D341Med (cell line): ENCODE measurements around the gene PIWIL4.

Source experiments
- DNase-seq: peaks from one replicate; pipeline ENCODE4 v3.0.0; 2012; ENCODE audit warnings: low spot score

The PIWIL4 gene

GRCh38 chr11:94662846-94663390 is 95.8 kb downstream of the PIWIL4 start:
- no peak for DNase-seq

- DNase-seq, result no peak
Measured at GRCh38 chr11:94664346-94664745, 97.2 kb downstream of the PIWIL4 start.

GRCh38 chr11:94665116-94665659 is 98.0 kb downstream of the PIWIL4 start:
- DNase-seq, result no peak

GRCh38 chr11:94666792-94667721 is 99.9 kb downstream of the PIWIL4 start:
- DNase-seq, result no peak

GRCh38 chr11:94668212-94668793 is 101.1 kb downstream of the PIWIL4 start:
- no peak for DNase-seq

- no peak for DNase-seq
Measured at GRCh38 chr11:94669023-94669422, 101.9 kb downstream of the PIWIL4 start.
